Hematopoietic multipotent progenitor cell treated with erythropoietin and hydrocortisone succinate and interleukin-3 and kit ligand, for 8 days (in vitro differentiated cells): Measurements from ENCODE around the gene TFRC.
"Not testable (repeated sequence)": the region's sequence is repeated elsewhere in the genome, so short reads cannot be mapped to it uniquely, and the experiment has no call there.

ENCODE experiments used
- DNase-seq: peaks from one replicate; pipeline ENCODE4 v3.0.0-alpha.2; 2015

TFRC gene

GRCh38 chr3:196047391-196048030 is 34.4 kb downstream of the TFRC start:
- DNase-seq = peak; percentile 89

GRCh38 chr3:196044513-196044912 is 37.4 kb downstream of the TFRC start:
- DNase-seq = no peak

GRCh38 chr3:196042673-196043072 is 39.2 kb downstream of the TFRC start:
- no peak for DNase-seq

GRCh38 chr3:196039359-196039758 is 42.5 kb downstream of the TFRC start:
- no peak for DNase-seq

- DNase-seq = not testable (repeated sequence)
Measured at GRCh38 chr3:196026059-196026458, 55.8 kb downstream of the TFRC start.

- DNase-seq = no peak
Measured at GRCh38 chr3:196024968-196025367, 56.9 kb downstream of the TFRC start.

GRCh38 chr3:196023947-196024346 is 57.9 kb downstream of the TFRC start:
- no peak for DNase-seq

- DNase-seq = peak; percentile 72
Measured at GRCh38 chr3:196022499-196022878, 59.4 kb downstream of the TFRC start.

GRCh38 chr3:196020373-196020772 is 61.5 kb downstream of the TFRC start:
- DNase-seq = no peak

- DNase-seq = not testable (repeated sequence)
Measured at GRCh38 chr3:196019576-196019975, 62.3 kb downstream of the TFRC start.

GRCh38 chr3:196018159-196018558 is 63.7 kb downstream of the TFRC start:
- DNase-seq = not testable (repeated sequence)

- no peak for DNase-seq
Measured at GRCh38 chr3:196016485-196016884, 65.4 kb downstream of the TFRC start.

- DNase-seq = no peak
Measured at GRCh38 chr3:196016059-196016458, 65.8 kb downstream of the TFRC start.

GRCh38 chr3:196013587-196014487 is 68.1 kb downstream of the TFRC start:
- no peak for DNase-seq

- DNase-seq = no peak
Measured at GRCh38 chr3:196012941-196013476, 68.9 kb downstream of the TFRC start.

- DNase-seq = no peak
Measured at GRCh38 chr3:196012481-196012880, 69.4 kb downstream of the TFRC start.

GRCh38 chr3:196009456-196009855 is 72.4 kb downstream of the TFRC start:
- DNase-seq = no peak

- DNase-seq = no peak
Measured at GRCh38 chr3:196008929-196009328, 73.0 kb downstream of the TFRC start.

GRCh38 chr3:196008387-196008786 is 73.5 kb downstream of the TFRC start:
- no peak for DNase-seq

GRCh38 chr3:196007744-196008335 is 74.0 kb downstream of the TFRC start:
- no peak for DNase-seq

GRCh38 chr3:196005338-196005737 is 76.6 kb downstream of the TFRC start:
- not testable (repeated sequence) for DNase-seq

- not testable (repeated sequence) for DNase-seq
Measured at GRCh38 chr3:196004359-196005052, 77.4 kb downstream of the TFRC start.

- DNase-seq = no peak
Measured at GRCh38 chr3:196003611-196004010, 78.3 kb downstream of the TFRC start.
